ENCODE data around the gene PIEZO2.

- TF ChIP-seq CTCF (IDR thresholded peaks at IDR 0.05; ENCODE audit: low read length) (no peak), EZH2 (IDR thresholded peaks at IDR 0.05; ENCODE audit: borderline replicate concordance, low read length) (no peak)
Observed at GRCh38 chr18:10723496-10723895, 425.9 kb downstream of the PIEZO2 start.

Measured in OCI-LY1 (cell line).